Activated naive CD8-positive, alpha-beta T cell (primary cell): Measurements from ENCODE around the gene FUT1.

ENCODE experiments used
- H3K27ac Mint-ChIP-seq: one replicate; pipeline ENCODE4 v1.8.0; 2021; ENCODE audit warnings: mixed read lengths
- H3K27me3 Mint-ChIP-seq: one replicate; pipeline ENCODE4 v1.8.0; 2021; ENCODE audit warnings: mixed read lengths
- H3K36me3 Mint-ChIP-seq: one replicate; pipeline ENCODE4 v1.8.0; 2021; ENCODE audit warnings: mixed read lengths
- H3K4me1 Mint-ChIP-seq: one replicate; pipeline ENCODE4 v1.8.0; 2021; ENCODE audit warnings: low read depth, mixed read lengths
- H3K4me3 Mint-ChIP-seq: one replicate; pipeline ENCODE4 v1.8.0; 2021; ENCODE audit warnings: mild to moderate bottlenecking, mixed read lengths
- H3K9me3 Mint-ChIP-seq: one replicate; pipeline ENCODE4 v1.8.0; 2021; ENCODE audit warnings: low read depth, mixed read lengths

FUT1 gene

DNA sequence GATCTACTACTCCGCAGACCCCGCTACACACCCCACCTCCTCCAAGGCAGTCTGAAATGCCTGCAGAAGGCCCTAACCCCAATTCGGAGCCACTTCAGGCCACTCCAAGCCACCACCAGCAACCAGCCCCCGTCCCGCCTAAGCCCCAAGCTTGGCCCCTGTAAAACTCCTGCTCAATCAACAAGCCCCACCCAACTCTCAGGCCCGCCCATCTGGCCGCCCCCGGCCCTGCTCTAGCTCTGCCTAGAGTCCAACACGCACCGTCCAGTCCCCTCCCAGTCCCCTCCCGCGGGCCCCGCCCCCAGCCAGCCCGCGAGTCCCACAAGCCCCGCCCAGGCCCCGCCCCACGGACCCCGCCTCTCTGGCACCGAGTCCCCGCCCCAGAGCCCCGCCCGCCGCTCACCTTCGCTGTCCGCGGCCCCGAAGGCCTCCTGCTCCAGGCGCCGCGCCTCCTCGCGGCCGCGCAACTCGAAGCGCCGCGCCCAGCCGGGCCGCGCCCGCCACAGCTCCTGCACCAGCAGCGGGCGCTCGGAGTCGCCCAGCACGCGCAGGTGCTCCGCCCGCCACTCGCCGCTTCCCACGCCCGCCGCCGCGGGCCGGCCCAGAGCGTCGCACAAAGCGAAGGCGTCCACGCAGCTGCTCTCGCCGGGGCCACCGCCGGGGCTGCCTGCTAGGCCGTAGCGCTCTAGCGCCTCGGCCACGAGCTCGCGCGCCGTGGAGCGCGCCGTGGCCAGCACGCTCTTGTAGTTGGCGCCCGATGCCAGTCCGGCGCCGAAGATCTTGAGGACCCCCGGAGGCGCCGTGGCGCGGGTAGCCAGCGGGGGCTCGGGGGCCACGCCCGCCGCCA, 13.7 kb downstream of the FUT1 start:
- Mint-ChIP-seq H3K4me1 (peaks cover 16% of the 10 kb centered on the region), H3K36me3 (no peaks in the 10 kb centered on the region), H3K4me3 (peak overlapping the region; percentile 70), H3K27ac (no peak overlapping the region), H3K9me3 (no peaks in the 10 kb centered on the region), H3K27me3 (no peaks in the 10 kb centered on the region)

DNA sequence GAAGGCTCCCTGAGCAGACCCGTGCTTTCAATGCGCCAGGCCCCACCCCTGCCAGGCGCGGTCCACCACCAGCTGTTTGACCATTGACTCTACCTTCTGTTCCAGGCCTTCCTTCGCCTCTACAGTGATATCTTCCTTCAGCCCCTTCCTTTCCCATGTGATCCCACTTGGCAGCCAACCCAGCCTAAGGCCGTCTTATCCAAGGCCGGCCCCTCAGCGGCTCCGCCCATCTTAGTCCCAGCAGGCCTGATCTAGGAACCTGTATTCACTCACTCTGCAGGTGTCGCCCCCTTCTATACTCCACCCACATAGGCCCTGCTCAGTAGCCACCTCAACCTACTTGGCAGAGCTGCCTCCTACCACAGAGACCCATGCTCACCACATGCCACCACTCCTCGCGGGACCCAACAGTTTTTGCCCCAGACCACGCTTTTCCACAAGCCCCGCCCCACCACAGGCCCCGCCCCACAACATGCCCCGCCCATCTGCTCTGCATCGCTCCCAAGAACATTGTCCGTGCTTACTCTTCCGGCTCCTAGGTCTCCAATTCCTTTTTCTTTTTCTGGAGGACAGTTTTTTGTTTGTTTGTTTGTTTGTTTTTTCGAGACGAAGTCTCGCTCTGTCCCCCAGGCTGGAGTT, 15.0 kb downstream of the FUT1 start:
- no peak overlapping the region for H3K27ac Mint-ChIP-seq
- peak overlapping the region; percentile 32 for H3K4me3 Mint-ChIP-seq
- no peaks in the 10 kb centered on the region for H3K27me3 Mint-ChIP-seq
- no peaks in the 10 kb centered on the region for H3K9me3 Mint-ChIP-seq
- no peaks in the 10 kb centered on the region for H3K36me3 Mint-ChIP-seq
- peaks cover 16% of the 10 kb centered on the region for H3K4me1 Mint-ChIP-seq

DNA sequence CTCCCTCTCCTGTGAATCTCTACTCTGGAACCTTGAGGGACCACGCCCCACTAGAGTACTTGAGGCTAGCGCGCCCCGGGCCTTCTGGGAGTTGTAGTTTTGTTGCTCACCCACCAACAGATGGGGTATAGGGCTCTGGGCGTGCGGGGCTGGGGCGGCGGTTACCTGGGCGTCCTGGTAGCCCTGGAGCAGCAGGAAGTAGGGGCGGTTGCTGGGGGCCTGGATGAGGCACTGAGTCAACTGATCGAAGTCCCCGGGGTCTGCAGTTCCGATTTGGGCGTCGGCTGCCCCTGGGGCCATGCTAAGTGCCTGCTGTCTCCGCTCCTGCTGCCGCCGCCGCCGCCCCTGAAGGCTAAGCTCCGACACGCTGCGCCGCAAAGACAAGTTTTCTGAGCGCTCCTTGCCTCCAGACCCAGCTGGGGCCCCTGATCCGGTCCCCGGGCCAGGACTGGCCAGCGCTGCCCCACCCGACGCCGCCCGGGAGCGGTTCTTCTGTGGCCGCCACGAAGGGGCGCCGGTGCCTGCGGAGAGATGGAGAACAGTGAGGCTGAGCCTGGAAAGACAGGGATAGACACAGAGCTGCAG, 17.3 kb downstream of the FUT1 start:
- Mint-ChIP-seq H3K27me3 (no peaks in the 10 kb centered on the region), H3K4me3 (no peak overlapping the region), H3K27ac (no peak overlapping the region), H3K36me3 (no peaks in the 10 kb centered on the region), H3K9me3 (no peaks in the 10 kb centered on the region), H3K4me1 (peaks cover 6% of the 10 kb centered on the region)

DNA sequence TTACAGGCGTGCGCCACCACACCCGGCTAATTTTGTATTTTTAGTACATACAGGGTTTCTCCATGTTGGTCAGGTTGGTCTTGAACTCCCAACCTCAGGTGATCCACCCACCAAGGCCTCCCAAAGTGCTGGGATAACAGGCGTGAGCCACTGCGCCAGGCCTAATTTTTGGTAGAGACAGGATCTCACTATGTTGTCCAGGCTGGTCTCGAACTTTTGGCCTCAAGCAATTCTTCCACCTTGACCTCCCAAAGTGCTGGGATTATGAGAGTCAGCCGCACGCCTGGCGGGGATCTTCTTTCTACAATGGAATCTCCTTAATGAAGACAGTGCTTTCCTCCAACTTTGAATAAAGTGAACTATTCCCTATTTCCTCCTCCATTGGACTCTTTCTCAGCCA, 17.8 kb downstream of the FUT1 start:
- H3K27ac Mint-ChIP-seq = no peak overlapping the region
- no peaks in the 10 kb centered on the region for H3K27me3 Mint-ChIP-seq
- H3K4me3 Mint-ChIP-seq = no peak overlapping the region
- H3K4me1 Mint-ChIP-seq = peaks cover 3% of the 10 kb centered on the region
- H3K9me3 Mint-ChIP-seq = no peaks in the 10 kb centered on the region
- no peaks in the 10 kb centered on the region for H3K36me3 Mint-ChIP-seq

DNA sequence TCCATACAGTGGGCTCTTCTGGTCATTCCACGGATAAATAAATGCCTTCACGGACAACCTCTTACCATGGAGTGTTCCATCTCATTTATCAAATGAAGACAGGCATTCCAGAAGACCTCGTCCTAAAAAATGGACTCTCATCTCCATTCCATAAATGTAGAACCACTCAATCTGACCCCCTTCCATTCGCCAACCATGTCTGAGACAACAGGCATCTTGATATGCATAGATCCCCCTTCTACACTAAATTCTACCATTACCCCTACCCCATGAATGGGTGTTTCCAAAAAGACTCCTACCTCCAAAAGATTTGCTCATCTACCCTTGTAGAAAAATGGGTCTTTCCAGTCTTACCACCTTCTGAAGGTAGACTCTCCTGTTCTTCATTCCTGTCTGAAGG, 21.0 kb downstream of the FUT1 start:
- H3K27me3 Mint-ChIP-seq = no peaks in the 10 kb centered on the region
- H3K9me3 Mint-ChIP-seq = peaks cover 2% of the 10 kb centered on the region
- no peak overlapping the region for H3K4me3 Mint-ChIP-seq
- peaks cover 6% of the 10 kb centered on the region for H3K4me1 Mint-ChIP-seq
- peaks cover 2% of the 10 kb centered on the region for H3K36me3 Mint-ChIP-seq
- no peak overlapping the region for H3K27ac Mint-ChIP-seq

DNA sequence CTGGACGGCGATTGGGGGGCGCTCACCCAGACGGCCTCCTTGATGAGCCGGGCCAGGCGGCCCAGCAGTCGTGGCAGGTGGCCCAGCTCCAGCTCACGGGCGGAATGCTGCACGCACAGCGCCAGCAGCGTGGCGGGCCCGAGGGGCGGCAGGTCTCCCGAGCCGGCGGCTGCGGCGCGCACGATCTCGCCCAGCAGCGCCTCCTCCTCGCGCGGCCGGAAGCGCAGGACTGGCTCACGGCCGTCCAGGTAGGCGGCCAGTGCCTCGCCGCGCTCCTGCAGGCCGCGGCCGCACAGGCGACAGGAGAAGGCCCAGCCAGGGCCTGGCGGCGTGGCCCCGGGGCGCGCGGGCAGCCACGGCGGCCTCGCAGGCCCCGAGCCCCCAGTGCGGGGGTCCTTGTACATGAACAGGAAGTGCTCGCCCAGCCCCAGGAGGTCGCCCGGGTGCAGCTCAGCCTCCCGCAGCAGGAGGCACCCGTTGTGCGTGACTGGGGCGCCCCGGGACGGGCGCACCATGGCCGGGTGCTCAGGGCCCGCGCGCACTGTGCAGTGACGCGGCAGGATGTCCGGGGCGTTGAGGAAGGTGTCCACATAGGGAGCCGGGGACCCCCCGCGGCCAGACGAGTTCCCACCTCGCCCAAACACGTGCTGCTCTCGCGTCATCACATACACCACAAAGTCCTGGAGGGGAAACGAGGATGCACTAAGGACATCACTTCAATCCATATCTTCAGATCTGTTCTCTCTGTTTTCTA, 23.4 kb downstream of the FUT1 start:
- Mint-ChIP-seq H3K27ac (no peak overlapping the region), H3K27me3 (no peaks in the 10 kb centered on the region), H3K4me3 (no peak overlapping the region), H3K4me1 (peaks cover 20% of the 10 kb centered on the region), H3K9me3 (peaks cover 11% of the 10 kb centered on the region), H3K36me3 (peaks cover 10% of the 10 kb centered on the region)

DNA sequence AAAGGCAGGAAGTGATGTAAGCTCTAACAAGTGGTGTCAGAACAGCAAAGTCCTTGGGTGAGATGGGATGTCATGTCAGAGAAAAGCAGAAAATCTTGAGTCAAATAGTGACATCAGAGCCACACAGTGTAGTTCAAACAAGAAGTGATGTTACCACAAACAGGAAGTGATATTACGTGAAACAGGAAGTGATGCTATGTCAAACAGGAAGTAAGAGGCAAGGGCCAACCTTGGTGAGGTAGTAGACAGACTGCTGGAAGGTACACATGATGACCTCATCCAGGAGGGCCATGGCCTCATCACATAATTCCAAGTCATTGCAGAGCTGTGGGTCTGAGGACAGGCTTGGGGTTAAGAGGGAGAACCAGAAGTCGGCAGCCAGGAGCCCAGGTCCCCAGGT, 25.9 kb downstream of the FUT1 start:
- Mint-ChIP-seq H3K36me3 (peaks cover 10% of the 10 kb centered on the region), H3K27me3 (no peaks in the 10 kb centered on the region), H3K4me3 (no peak overlapping the region), H3K9me3 (peaks cover 11% of the 10 kb centered on the region), H3K4me1 (peaks cover 21% of the 10 kb centered on the region), H3K27ac (peak overlapping the region; percentile 46)

DNA sequence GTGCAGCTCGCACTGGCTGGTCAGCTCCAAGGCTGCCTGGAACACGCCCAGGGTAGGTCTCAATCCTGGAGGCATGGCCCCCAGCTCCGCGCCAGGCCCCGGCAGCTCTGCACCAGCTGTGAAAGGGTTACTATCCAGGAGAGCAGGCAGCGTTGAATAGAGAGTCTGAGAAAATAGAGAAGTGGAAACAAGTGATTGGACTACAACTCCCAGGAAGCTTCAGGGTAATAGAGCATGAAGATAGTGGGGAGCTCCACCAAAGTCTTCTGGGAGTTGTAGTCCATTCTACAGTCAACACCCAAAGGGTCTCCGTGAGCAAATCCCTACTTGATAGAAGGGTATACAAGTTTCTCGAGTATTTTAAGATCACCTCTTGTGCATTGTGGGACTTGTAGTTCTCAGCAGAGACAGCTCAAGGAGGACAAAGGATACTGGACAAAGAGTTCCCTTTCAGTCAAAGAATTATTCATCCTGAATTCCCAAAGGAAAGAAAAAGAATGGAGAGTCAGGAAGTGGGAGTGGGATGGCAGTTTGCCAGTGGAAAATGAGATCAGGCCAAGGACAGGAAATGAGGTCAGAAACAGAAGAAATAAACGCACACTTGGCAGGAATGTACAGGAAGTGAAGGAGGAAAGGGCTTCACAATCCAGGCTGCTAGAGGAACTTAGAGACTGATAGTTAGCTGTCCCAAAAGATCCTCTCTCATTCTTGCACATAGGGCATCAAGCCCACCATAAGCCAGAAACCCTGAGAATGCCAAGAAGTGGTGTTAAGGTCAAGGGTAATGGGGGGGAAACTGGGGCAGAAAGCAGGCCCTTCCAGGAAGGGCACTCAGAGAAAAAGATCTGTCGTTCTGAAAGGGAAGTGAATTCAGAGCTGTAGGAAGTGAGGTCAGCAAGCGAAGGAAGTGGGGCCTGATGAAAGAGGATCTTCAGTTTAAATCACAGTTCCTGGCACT, 27.4 kb downstream of the FUT1 start:
- H3K27me3 Mint-ChIP-seq = no peaks in the 10 kb centered on the region
- H3K9me3 Mint-ChIP-seq = peaks cover 11% of the 10 kb centered on the region
- H3K4me1 Mint-ChIP-seq = peaks cover 26% of the 10 kb centered on the region
- peaks cover 10% of the 10 kb centered on the region for H3K36me3 Mint-ChIP-seq
- H3K4me3 Mint-ChIP-seq = peak overlapping the region; percentile 80
- peak overlapping the region; percentile 93 for H3K27ac Mint-ChIP-seq

DNA sequence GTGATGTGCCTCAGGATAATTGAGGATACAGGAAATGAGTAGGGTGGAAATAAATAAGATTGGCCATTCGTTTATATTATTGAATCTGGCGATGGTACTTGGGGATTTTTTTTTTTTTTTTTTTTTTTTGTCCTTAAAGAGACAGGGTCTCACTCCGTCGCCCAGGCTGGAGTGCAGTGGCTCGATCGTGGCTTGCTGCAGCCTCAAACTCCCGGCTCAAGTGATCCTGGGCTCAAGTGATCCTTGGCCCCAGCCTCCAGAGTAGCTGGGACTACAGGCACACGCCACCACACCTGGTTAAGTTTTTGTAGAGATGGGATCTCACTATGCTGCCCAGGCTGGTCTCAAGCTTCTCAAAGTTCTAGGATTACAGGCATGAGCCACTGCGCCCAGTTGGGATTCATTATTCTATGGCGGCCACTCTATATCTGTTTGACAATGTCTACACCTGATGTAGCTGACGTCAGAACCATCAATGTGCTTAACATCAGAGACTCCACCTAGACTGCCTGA, 30.2 kb downstream of the FUT1 start:
- Mint-ChIP-seq H3K27me3 (no peaks in the 10 kb centered on the region), H3K4me3 (no peak overlapping the region), H3K27ac (no peak overlapping the region), H3K4me1 (peaks cover 23% of the 10 kb centered on the region), H3K36me3 (peaks cover 10% of the 10 kb centered on the region), H3K9me3 (peaks cover 11% of the 10 kb centered on the region)

DNA sequence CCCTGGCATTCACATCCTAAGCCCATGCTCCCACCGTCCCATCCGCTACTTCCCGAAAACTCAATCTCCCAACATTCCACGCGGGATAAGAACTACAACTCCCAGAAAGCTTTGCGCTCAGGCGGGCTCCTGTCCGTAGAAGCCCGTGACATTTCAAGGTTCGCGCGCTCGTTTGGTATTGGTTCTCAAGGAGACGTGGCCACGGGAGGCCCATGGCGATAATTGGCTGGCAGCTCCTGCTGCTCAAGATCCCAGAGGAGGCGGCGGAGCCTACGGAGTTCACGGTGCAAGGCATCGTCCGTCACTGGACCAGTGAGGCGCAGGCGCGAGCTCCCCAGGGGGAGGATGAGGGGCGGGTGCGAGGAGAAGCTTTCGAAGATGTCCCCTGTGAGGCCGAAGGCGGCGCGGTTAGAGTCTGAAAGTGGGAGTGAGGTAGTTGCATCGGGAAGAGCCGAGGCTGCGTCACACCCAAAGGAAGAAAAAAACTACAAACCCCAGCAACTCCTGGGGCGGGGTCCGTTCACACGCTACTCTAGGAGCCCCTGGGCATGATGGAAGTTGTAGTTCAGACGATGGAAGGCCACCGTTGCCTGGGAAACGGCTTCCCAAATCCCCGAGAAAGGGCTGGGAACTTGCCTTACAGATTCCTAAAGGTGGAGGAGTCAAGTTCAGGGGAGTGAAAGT, 31.7 kb downstream of the FUT1 start:
- Mint-ChIP-seq H3K4me3 (peak overlapping the region; percentile 91), H3K4me1 (peaks cover 16% of the 10 kb centered on the region), H3K9me3 (peaks cover 7% of the 10 kb centered on the region), H3K36me3 (peaks cover 6% of the 10 kb centered on the region), H3K27me3 (no peaks in the 10 kb centered on the region), H3K27ac (peak overlapping the region; percentile 95)

DNA sequence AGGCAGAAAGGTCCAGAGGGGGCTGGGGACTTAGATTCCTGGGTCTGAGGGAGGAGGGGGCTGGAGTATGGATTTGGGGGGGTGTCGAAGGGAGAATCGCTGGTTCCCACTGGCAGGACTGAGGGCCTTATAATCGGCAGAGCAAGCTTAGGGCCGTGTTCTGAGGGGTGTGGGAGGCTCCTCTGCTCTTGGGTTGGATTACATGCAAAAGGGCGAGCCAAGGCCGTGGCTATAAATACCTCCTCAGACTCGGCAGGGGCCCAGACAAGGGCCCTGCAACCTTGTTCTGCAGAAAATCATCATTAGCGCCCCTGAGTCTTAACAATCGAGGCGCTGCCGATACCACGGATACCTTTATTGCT, 32.2 kb downstream of the FUT1 start:
- peaks cover 4% of the 10 kb centered on the region for H3K9me3 Mint-ChIP-seq
- peak overlapping the region; percentile 95 for H3K27ac Mint-ChIP-seq
- peaks cover 2% of the 10 kb centered on the region for H3K36me3 Mint-ChIP-seq
- H3K27me3 Mint-ChIP-seq = no peaks in the 10 kb centered on the region
- peaks cover 11% of the 10 kb centered on the region for H3K4me1 Mint-ChIP-seq
- peak overlapping the region; percentile 91 for H3K4me3 Mint-ChIP-seq

DNA sequence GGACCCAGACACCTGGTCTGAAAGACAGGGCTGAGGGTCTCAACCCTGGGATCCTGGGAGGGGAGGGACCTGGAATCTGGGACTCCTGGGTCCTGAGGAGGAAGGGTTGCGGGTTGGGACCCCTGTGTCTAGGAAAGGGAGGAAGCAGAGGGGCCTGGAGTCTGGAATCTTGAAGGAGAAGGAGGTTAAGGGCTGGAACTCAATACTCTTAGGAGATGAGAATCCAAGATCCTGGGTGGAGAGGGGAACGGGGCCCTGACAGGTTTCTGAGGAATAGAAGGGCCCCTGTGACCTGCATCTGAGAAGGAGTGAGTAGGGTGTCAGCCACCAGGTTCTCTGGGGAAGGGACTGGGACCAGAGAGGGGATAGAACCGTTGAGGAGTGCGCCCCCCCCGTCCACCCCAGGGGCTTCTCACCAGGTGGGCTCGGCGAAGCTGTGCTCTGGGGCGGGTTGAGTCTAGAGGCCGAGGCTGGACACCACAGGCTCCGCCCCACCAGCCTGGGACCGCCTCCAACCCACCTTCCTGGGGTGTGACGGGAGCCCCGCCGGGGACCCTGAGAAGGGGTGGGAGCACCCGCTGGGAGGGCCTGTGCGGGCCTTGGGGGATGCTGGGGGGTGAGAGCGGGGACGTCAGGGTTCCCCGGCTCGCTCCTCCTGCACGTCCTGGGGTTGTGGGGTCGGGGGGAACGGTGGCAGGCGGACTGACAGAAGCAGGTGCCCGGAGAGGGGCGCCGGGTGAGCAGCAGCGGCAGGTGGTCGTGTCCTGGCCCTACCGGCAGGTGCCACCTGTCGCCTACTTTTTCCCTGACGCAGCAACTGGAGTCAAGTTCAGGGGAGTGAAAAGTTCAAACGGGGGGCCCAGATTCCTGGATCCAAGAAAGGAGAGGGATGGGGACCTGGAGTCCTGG, 32.9 kb downstream of the FUT1 start, which contains the start of gene MAMSTR:
TSS of gene MAMSTR (minus strand) at position 463 of the 909 bp plus-strand sequence. CDS start 694 bp downstream, outside the sequence.
- Mint-ChIP-seq H3K27ac (peak within 1 kb of the TSS; percentile 95), H3K27me3 (no peaks in the 10 kb centered on the region), H3K36me3 (no peaks in the 10 kb centered on the region), H3K4me3 (peak within 1 kb of the TSS; percentile 91), H3K4me1 (peaks cover 10% of the 10 kb centered on the region), H3K9me3 (no peaks in the 10 kb centered on the region)
